Stimulated activated CD4-positive, alpha-beta T cell treated with anti-CD3 and anti-CD28 coated beads, TNF-alpha, amount 100 ng/mL, for 48 hours (primary cell): ENCODE results near the gene MYLK3.
"Not testable (repeated sequence)": the region's sequence is repeated elsewhere in the genome, so short reads cannot be mapped to it uniquely, and the experiment has no call there.

Experiments used
- DNase-seq, 3 donors: peaks; one replicate each; pipeline ENCODE4 v3.0.0-alpha.2; 2020; ENCODE audit warnings: low read depth in 3 of 3

Gene MYLK3

DNA sequence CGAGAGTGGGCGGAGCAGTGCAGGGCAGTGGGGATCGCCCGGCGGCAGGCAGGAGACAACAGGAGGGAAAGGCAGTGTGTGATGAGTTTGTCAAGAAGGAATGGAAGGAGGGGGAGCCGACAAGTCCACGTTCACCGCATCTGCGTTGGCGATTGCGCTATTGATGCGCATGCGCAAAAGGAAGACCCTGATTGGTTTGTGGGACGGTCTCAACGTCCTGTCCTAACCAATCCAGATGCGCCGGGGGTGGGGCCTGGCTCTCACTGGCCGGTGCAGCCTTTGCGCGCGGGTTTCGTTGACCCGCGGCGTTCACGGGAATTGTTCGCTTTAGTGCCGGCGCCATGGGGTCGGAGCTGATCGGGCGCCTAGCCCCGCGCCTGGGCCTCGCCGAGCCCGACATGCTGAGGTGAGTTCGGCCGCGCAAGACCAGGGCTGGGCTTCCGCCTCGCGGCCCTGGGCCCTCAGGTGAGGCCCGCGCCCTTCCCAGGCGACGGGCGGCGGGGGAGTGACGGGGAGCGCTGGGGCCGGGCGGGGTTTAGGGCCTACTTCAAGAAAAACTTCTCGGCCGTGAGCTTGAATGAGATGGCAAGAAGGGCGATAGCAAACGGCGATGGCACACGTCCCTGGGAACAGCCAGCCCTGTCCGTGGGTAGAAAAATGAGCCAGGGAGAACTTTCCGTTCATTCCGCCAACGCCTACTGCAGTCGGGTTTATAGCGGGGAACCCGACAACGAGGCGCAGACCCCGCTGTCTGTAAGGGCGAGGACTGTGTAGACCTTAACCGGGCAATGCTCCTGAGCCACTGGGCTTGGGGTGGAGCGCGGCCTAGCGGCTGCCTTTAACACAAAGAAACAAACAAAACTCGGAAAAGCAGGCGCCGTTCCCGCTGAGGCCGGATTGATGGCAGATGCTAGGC, 58.5 kb downstream of the MYLK3 start, which contains the start of gene ORC6:
Gene ORC6, plus strand, starts transcription at position 295 of the 916 bp plus-strand sequence. Its CDS starts 47 bp downstream, at position 342.
- DNase-seq, result peak; percentile 93 to 97 (median 95)

- peak; percentile 99 to 100 (median 100) for DNase-seq
Measured at GRCh38 chr16:46688654-46689364, 59.3 kb downstream of the MYLK3 start, which contains the start of gene VPS35. TSS of gene VPS35 (minus strand) at chr16:46689178. CDS start at chr16:46689133, 45 bp downstream.

DNA sequence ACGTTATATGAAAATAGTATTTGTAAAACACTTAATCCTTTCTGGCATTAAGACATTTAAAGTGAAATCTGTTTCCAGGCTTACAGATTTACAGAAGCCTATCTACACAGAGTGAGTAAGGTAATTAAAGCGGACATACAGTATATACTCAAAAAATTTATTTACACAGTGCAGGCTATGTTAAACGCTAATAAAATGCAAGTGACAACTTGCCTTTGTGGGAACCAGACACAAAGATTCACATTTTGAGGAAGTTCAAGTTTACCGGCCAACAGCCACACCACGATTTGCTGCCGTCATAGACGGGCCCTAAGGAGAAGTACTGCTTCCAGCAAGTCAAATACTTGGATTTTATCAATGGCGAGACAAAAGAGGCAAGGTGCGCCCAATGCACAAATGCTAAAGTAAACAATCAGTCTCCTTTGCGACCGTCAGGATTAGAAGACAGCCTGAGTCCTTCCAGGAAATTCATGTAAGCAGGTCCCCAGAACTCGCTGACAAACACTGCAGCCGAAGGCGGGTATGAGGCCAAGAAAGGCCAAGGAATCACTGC, 60.0 kb downstream of the MYLK3 start:
- no peak for DNase-seq

DNA sequence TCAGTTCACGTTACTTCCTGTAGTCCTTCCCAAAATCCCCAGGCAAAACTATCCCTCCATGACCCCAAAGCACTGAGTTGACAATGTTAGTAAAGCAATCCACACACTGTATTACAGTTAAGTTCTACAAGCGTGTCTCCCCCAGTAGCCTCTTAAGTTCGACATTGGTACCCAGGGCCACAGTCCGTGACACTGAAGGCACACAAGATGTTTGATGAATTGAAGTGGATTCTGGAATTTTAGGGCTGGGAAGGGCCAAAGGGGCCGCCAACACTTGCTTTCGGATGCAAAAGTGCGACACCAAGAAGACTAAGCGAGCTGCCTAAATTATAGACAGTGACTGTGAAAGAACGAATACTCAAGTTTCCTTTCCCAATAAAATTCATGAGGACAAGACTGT, 60.7 kb downstream of the MYLK3 start:
- DNase-seq, result no peak

- DNase-seq, result no peak
Measured at GRCh38 chr16:46686815-46687473, 61.2 kb downstream of the MYLK3 start.

DNA sequence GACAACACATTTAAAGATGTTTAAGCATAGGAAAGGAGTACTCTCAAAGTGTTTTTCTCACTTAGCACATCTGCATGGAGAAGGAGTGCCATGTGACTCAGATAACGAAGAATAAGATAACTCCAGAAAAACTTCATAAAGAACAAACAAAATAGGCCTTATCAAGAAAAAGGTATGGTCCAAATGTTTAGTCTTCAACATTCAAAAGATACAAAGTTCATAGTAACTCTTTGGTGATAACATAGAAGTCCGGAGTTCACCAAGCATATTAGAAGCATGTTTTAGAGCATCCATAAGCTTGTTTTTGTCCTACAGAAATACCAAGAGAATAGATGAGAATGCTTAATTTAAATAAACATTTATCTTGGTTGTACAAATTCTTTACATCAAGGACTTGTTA, 66.3 kb downstream of the MYLK3 start:
- not testable (repeated sequence) for DNase-seq

- DNase-seq, result not testable (repeated sequence)
Measured at GRCh38 chr16:46677943-46678342, 70.2 kb downstream of the MYLK3 start.

GRCh38 chr16:46673320-46674013, 74.7 kb downstream of the MYLK3 start:
- DNase-seq, result peak in 2 of 3 donors; percentile 19 to 20

- no peak for DNase-seq
Measured at GRCh38 chr16:46662123-46662522, 86.0 kb downstream of the MYLK3 start.

DNA sequence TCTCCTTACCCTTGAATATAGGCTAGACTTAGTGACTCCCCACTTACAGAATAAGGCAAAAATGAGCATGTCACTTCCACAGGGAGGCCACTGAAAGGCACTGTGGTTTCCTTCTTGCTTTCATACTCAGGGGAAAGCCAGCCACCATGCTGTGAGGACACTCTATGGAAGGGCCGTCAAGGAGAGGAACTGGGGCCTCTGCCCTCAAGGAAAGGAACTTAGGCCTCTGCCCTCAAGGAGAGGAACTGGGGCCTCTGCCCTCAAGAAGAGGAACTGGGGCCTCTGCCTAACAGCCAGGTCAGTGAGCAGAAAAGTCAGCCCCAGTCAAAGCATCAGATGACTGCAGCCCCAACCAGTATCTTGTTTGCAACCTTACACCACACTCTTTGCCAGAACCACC, 89.2 kb downstream of the MYLK3 start:
- DNase-seq, result peak in 2 of 3 donors; percentile 4 to 7
